B cell (primary cell): ENCODE data around the gene BUB1B. TPM values are rescaled to one million over a fixed set of nuclear protein-coding genes. Genes with fewer than 3 reads are reported as not detected.
A peak's percentile ranks its signal among the peaks of the same experiment; 100 is the strongest.

Source experiments
- ATAC-seq: fragments of 200-7000 bp; cut with Tn5 transposase; one replicate; pipeline ENCODE4 v1.10.0; 2021; ENCODE audit warnings: low read depth, mild to moderate bottlenecking, moderate number of reproducible peaks, moderate library complexity
- CTCF ChIA-PET: fragments of 350-600 bp; sonication (Branson Sonifier 250); formaldehyde crosslinking; loops from one replicate; lab custom pipeline; 2021; ENCODE audit warnings: antibody characterized with exemption, inconsistent platforms; lab: Charles Lee
- POLR2A ChIA-PET: fragments of 350-600 bp; sonication (Branson Sonifier 250); formaldehyde crosslinking; loops from one replicate; lab custom pipeline; 2021; ENCODE audit warnings: antibody characterized with exemption; lab: Charles Lee
- DNase-seq: peaks from one replicate; pipeline ENCODE4 v3.0.0; 2013
- H2AFZ ChIP-seq: 2 replicates; pipeline ENCODE4 v1.6.1; 2012; ENCODE audit warnings: mild to moderate bottlenecking, low read depth, low read length; ENCODE audit not compliant: insufficient read depth, poor library complexity, severe bottlenecking
- H3K27ac ChIP-seq, 2 donors: 1 replicate in 1 of 2; 2 replicates in 1 of 2; pipeline ENCODE4 v1.5.1; 2012 to 2013; ENCODE audit warnings: low read length in 2 of 2, mild to moderate bottlenecking in 2 of 2, moderate library complexity in 1 of 2
- H3K27me3 ChIP-seq, 4 experiments: fragments of 200-600 bp in 1 of 4; sonication (generic) in 1 of 4; replicated peaks in 1 of 4; 1 replicate in 2 of 4; 2 replicates in 2 of 4; pipeline versions ENCODE4 v1.6.1 to v1.7.0; 2013 to 2016; ENCODE audit warnings: low read length in 3 of 4, mild to moderate bottlenecking in 2 of 4, mixed read lengths in 1 of 4, moderate library complexity in 1 of 4; ENCODE audit not compliant: insufficient read depth in 4 of 4, control insufficient read depth in 3 of 4; ENCODE audit errors: control extremely low read depth in 1 of 4
- H3K36me3 ChIP-seq, 2 experiments: replicated peaks in 1 of 2; 1 replicate in 1 of 2; 2 replicates in 1 of 2; pipeline versions ENCODE4 v1.6.1 to v1.7.1; 2013; ENCODE audit warnings: low read length in 1 of 2; ENCODE audit not compliant: insufficient read depth in 2 of 2, control insufficient read depth in 1 of 2; ENCODE audit errors: control extremely low read depth in 1 of 2, extremely low read depth in 1 of 2
- H3K4me1 ChIP-seq, 2 donors: fragments of 200-600 bp in 1 of 2; sonication (generic) in 1 of 2; 1 replicate in 1 of 2; 2 replicates in 1 of 2; pipeline versions ENCODE4 v1.5.1 to v1.6.1; 2013 to 2017; ENCODE audit warnings: low read length in 2 of 2; ENCODE audit not compliant: control insufficient read depth in 2 of 2, insufficient read depth in 2 of 2
- H3K4me2 ChIP-seq: replicated peaks from 2 replicates; pipeline ENCODE3; 2012; ENCODE audit warnings: mild to moderate bottlenecking, low read depth, low read length; ENCODE audit not compliant: poor library complexity, severe bottlenecking
- H3K4me3 ChIP-seq, 5 experiments: fragments of 200-600 bp in 1 of 5; sonication (generic) in 1 of 5; 1 replicate in 3 of 5; 2 replicates in 2 of 5; pipeline versions ENCODE4 v1.5.1 to v1.7.0; 2011 to 2016; ENCODE audit warnings: low read length in 4 of 5, mild to moderate bottlenecking in 4 of 5, low read depth in 2 of 5, control low read depth in 1 of 5, moderate library complexity in 1 of 5; ENCODE audit not compliant: insufficient read depth in 1 of 5; ENCODE audit errors: control extremely low read depth in 1 of 5, extremely low read depth in 1 of 5
- H3K79me2 ChIP-seq: fragments of 200-600 bp; sonication (generic); one replicate; pipeline ENCODE4 v1.6.0; 2016; ENCODE audit warnings: low read length; ENCODE audit not compliant: control insufficient read depth, insufficient read depth
- H3K9ac ChIP-seq: fragments of 200-600 bp; sonication (generic); 2 replicates; pipeline ENCODE4 v1.6.1; 2017; ENCODE audit warnings: mild to moderate bottlenecking, low read length, moderate library complexity
- H3K9me3 ChIP-seq, 3 donors: one replicate each; pipeline versions ENCODE4 v1.6.1 to v1.7.1; 2013; ENCODE audit warnings: low read length in 2 of 3; ENCODE audit not compliant: control insufficient read depth in 2 of 3, insufficient read depth in 1 of 3; ENCODE audit errors: control extremely low read depth in 1 of 3
- H4K20me1 ChIP-seq: 2 replicates; pipeline ENCODE4 v1.6.0; 2012; ENCODE audit warnings: mild to moderate bottlenecking, low read length; ENCODE audit not compliant: insufficient read depth, control insufficient read depth, poor library complexity, severe bottlenecking
- H3K27ac Mint-ChIP-seq: one replicate; pipeline ENCODE4 v1.8.0; 2021; ENCODE audit warnings: mixed read lengths
- H3K27me3 Mint-ChIP-seq: one replicate; pipeline ENCODE4 v1.8.0; 2021; ENCODE audit warnings: mixed read lengths
- H3K4me1 Mint-ChIP-seq: one replicate; pipeline ENCODE4 v1.8.0; 2021; ENCODE audit warnings: mixed read lengths
- H3K4me3 Mint-ChIP-seq: one replicate; pipeline ENCODE4 v1.8.0; 2021; ENCODE audit warnings: mixed read lengths
- H3K9me3 Mint-ChIP-seq: one replicate; pipeline ENCODE4 v1.8.0; 2022; ENCODE audit warnings: mixed read lengths; ENCODE audit not compliant: insufficient read depth
- CTCF ChIP-seq: fragments of 200-600 bp; IDR thresholded peaks from one replicate; pipeline ENCODE4 v1.8.0; 2022; ENCODE audit warnings: antibody characterized with exemption, mild to moderate bottlenecking
- EZH2 ChIP-seq: IDR thresholded peaks from 2 replicates; pipeline ENCODE4 v1.6.1; 2012; ENCODE audit warnings: borderline replicate concordance, low read depth, mild to moderate bottlenecking, moderate library complexity, low read length; ENCODE audit not compliant: insufficient read depth, poor library complexity, severe bottlenecking
- WGBS: methylation state at CpG from one replicate; pipeline ENCODE4 v1.1.5; 2013; ENCODE audit warnings: missing lambda C conversion rate; ENCODE audit not compliant: insufficient coverage; 5-methylcytosine and 5-hydroxymethylcytosine counted together
- intact Hi-C: fragments of 100-400 bp; cut with micrococcal nuclease; formaldehyde crosslinking; loops from one replicate; pipeline ENCODE4 v1.10.0; 2022
- polyA minus RNA-seq: library from RNA; depleted of rRNA, polyadenylated mRNA; stranded (reverse); fragments of >200 nt; gene quantifications from 2 replicates; pipeline ENCODE4 v1.2.3, GENCODE V29; 2012
- polyA plus RNA-seq: library from polyadenylated mRNA; depleted of rRNA; stranded (reverse); fragments of >200 nt; gene quantifications from 2 replicates; pipeline ENCODE4 v1.2.3, GENCODE V29; 2012
- total RNA-seq, 2 donors: library from RNA; stranded (reverse); fragments of 120-200 nt in 1 of 2; gene quantifications; 1 replicate in 1 of 2; 2 replicates in 1 of 2; pipeline versions ENCODE4 v1.2.3 to v1.2.4, GENCODE V29; 2013 to 2022

BUB1B gene
- total RNA-seq, result 2.9 and 4.4 TPM in 2 replicates
- 3.6 TPM for total RNA-seq (2013)
- 0.70 and 0.78 TPM in 2 replicates for polyA plus RNA-seq
- polyA minus RNA-seq, result 1.8 and 3.2 TPM in 2 replicates

- 2% methylated on average over 52 of the region's 54 CpGs for WGBS
- H3K4me1 Mint-ChIP-seq, result peaks cover 7% of the 10 kb centered on the region
- peak within 1 kb of the TSS; percentile 86 for H3K4me2 ChIP-seq
- H3K4me3 Mint-ChIP-seq, result no peak within 1 kb of the TSS
- H3K9ac ChIP-seq, result peak within 1 kb of the TSS; percentile 70
- no peaks in the 10 kb centered on the region for H3K9me3 ChIP-seq
- H3K27me3 Mint-ChIP-seq, result no peaks in the 10 kb centered on the region
- TF ChIP-seq CTCF (no peak), EZH2 (no peak)
- H3K27ac ChIP-seq, result no peak within 1 kb of the TSS
- ATAC-seq (peak; percentile 97), DNase-seq (peak; percentile 96)
- peak within 1 kb of the TSS; percentile 84 for H2AFZ ChIP-seq
- H3K36me3 ChIP-seq, result no peaks in the 10 kb centered on the region
- H3K9me3 Mint-ChIP-seq, result no peaks in the 10 kb centered on the region
- no peak within 1 kb of the TSS for H3K27ac Mint-ChIP-seq
- no peaks in the 10 kb centered on the region for H3K27me3 ChIP-seq
- CTCF ChIA-PET, result interaction anchor here (0.7 to 2.7 kb wide), 8 partner anchors 23 to 124 kb away, joined by 4 to 9 read pairs (median 4); no protein-coding TSS in a partner anchor
- peaks cover 16% of the 10 kb centered on the region for H3K79me2 ChIP-seq
- POLR2A ChIA-PET, result interaction anchor here (0.6 to 1.0 kb wide), 2 partner anchors 54 to 107 kb away, joined by 3 read pairs; no protein-coding TSS in a partner anchor
- no peaks in the 10 kb centered on the region for H4K20me1 ChIP-seq
- H3K4me3 ChIP-seq, result peak within 1 kb of the TSS; percentile 56 to 77 (median 71)
- intact Hi-C loops, result loop anchor here (1.0 to 5.0 kb wide), 7 partner anchors 53 to 374 kb away; partner anchors contain the start of genes BMF, GPR176, INAFM2 and SRP14
- peaks cover 10 to 14% of the 10 kb centered on the region in 2 donors for H3K4me1 ChIP-seq
Observed at GRCh38 chr15:40160689-40161688, at the start of gene BUB1B. BUB1B (plus strand) TSS chr15:40161069; CDS start chr15:40161221, 152 bp downstream.
